ENCODE results near the gene TMTC2. TPM values are rescaled to one million over a fixed set of nuclear protein-coding genes. Genes with fewer than 3 reads are reported as not detected.
A peak's percentile ranks its signal among the peaks of the same experiment; 100 is the strongest.

TMTC2 gene
- polyA plus RNA-seq, 4 donors: 1.1 to 5.6 (median 2.7) TPM

DNA sequence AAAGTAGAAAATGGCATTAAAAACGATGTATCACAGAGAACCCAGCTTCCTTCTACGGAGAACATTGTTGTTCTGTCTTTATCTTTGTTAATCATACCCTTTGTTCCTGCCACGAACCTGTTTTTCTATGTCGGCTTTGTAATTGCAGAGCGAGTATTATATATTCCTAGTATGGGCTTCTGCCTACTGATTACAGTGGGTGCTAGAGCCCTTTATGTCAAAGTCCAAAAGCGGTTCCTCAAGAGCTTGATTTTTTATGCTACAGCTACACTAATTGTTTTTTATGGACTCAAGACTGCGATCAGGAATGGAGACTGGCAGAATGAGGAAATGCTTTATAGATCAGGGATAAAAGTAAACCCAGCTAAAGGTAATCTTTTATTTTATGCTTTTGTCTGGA, 209.6 kb downstream of the TMTC2 start:
- Histone ChIP-seq H3K4me1 (ENCODE audit: control insufficient read depth in 3 of 3, insufficient read depth in 2 of 3, low read depth in 1 of 3, low read length in 2 of 3) (no peaks in the 10 kb centered on the region), H3K9me3 (ENCODE audit: control insufficient read depth in 2 of 2, insufficient read depth in 1 of 2, low read depth in 1 of 2, low read length in 1 of 2) (no peaks in the 10 kb centered on the region), H3K4me3 (ENCODE audit: low read depth in 1 of 3, low read length in 3 of 3) (no peak overlapping the region), H3K27me3 (ENCODE audit: control insufficient read depth in 3 of 3, insufficient read depth in 3 of 3, low read length in 3 of 3) (no peaks in the 10 kb centered on the region), H3K36me3 (ENCODE audit: control insufficient read depth in 3 of 3, insufficient read depth in 2 of 3, low read depth in 1 of 3, low read length in 3 of 3) (no peaks in the 10 kb centered on the region), H3K27ac (ENCODE audit: low read depth in 1 of 3, low read length in 2 of 3) (peak overlapping the region in 1 of 3 donors; percentile 23)
- WGBS, 3 donors: 16 to 59% (median 36%) methylated on average over 7 of the region's 7 CpGs
- FAIRE-seq (no peak), DNase-seq (peak; percentile 69 to 86)

DNA sequence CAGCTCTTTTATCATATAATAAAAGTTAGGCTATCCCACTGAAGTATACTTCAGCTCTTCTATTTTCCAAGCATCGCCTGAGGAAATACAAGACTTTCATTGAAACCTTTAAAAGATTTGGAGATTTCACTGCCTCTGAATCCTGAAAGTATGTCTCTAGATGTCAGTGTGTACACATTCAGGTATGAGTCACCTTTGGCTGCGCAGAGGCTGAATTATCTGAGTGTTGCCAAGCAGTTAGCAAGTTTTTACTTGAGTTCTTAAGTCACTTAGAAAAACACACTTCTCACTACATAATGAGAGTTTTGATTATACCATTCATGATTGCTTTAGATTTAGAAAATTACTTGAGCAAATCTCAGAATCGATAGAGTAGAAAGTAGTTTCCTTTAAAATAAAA, 210.3 kb downstream of the TMTC2 start:
- Histone ChIP-seq H3K9me3 (ENCODE audit: control insufficient read depth in 2 of 2, insufficient read depth in 1 of 2, low read depth in 1 of 2, low read length in 1 of 2) (no peaks in the 10 kb centered on the region), H3K4me3 (ENCODE audit: low read depth in 1 of 3, low read length in 3 of 3) (no peak overlapping the region), H3K4me1 (ENCODE audit: control insufficient read depth in 3 of 3, insufficient read depth in 2 of 3, low read depth in 1 of 3, low read length in 2 of 3) (no peaks in the 10 kb centered on the region), H3K27ac (ENCODE audit: low read depth in 1 of 3, low read length in 2 of 3) (no peak overlapping the region), H3K36me3 (ENCODE audit: control insufficient read depth in 3 of 3, insufficient read depth in 2 of 3, low read depth in 1 of 3, low read length in 3 of 3) (peaks cover 0 to under 1% (median 0%) of the 10 kb centered on the region in 3 donors), H3K27me3 (ENCODE audit: control insufficient read depth in 3 of 3, insufficient read depth in 3 of 3, low read length in 3 of 3) (no peaks in the 10 kb centered on the region)
- FAIRE-seq (peak; percentile 49), DNase-seq (peak; percentile 55 to 77)
- WGBS, 3 donors: 18 to 64% (median 35%) methylated on average over 3 of the region's 3 CpGs

DNA sequence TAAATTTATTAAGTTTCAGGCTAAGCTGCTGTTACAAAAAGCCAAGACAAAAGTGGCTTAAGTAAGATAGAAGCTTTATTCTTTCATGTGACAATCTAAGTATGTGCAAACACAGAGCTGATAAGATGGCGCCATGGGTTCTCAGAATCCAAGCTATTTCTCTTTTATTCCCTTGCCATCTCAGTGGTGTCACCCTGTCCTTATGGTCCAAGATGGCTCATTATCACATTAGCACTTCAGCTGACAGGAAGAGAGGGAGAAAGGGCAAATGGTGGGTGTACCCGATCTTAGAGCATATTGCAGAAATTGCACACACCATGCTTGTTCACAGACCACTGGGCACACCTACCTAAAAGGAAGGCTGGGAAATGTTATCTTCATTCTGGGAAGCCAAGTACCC, 211.7 kb downstream of the TMTC2 start:
- FAIRE-seq (no peak), DNase-seq (peak in 1 of 2 donors; percentile 7)

DNA sequence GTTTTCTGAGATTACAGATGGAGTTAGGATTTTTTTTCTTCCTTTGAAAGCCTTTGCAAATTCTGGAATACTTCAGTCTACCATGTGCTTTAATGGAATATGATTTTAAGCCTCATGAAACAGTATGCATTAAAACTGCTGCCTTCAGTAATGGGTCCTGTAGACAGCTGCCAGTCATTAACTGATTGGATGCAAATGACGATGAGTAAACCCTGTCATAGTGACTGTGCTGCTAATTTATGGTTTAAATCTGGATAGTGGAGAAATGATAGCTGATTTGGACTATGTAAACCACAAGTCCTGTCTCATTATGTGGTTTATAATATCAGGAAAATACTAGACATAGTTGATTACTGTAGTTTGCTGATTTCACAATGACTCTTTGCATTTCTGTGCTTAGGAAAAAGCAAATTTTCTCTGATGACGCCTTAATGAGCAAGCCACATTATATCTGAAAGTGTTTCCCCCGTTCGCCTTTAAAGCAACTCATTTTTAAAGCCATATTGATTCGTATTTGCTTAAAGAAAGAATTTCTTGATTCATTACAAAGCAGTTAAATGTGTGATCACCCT, 217.6 kb downstream of the TMTC2 start:
- 74 to 90% (median 87%) methylated on average over 5 of the region's 5 CpGs for WGBS, 3 donors

More for the DNA sequence above, 211.7 kb downstream of the TMTC2 start:
- Histone ChIP-seq H3K4me1 (ENCODE audit: control insufficient read depth in 3 of 3, insufficient read depth in 2 of 3, low read depth in 1 of 3, low read length in 2 of 3) (no peaks in the 10 kb centered on the region), H3K4me3 (ENCODE audit: low read depth in 1 of 3, low read length in 3 of 3) (no peak overlapping the region), H3K27ac (ENCODE audit: low read depth in 1 of 3, low read length in 2 of 3) (no peak overlapping the region), H3K36me3 (ENCODE audit: control insufficient read depth in 3 of 3, insufficient read depth in 2 of 3, low read depth in 1 of 3, low read length in 3 of 3) (peaks cover 0 to 2% (median 0%) of the 10 kb centered on the region in 3 donors), H3K9me3 (ENCODE audit: control insufficient read depth in 2 of 2, insufficient read depth in 1 of 2, low read depth in 1 of 2, low read length in 1 of 2) (no peaks in the 10 kb centered on the region), H3K27me3 (ENCODE audit: control insufficient read depth in 3 of 3, insufficient read depth in 3 of 3, low read length in 3 of 3) (no peaks in the 10 kb centered on the region)
- 24 to 62% (median 30%) methylated on average over 2 of the region's 2 CpGs for WGBS, 3 donors

DNA sequence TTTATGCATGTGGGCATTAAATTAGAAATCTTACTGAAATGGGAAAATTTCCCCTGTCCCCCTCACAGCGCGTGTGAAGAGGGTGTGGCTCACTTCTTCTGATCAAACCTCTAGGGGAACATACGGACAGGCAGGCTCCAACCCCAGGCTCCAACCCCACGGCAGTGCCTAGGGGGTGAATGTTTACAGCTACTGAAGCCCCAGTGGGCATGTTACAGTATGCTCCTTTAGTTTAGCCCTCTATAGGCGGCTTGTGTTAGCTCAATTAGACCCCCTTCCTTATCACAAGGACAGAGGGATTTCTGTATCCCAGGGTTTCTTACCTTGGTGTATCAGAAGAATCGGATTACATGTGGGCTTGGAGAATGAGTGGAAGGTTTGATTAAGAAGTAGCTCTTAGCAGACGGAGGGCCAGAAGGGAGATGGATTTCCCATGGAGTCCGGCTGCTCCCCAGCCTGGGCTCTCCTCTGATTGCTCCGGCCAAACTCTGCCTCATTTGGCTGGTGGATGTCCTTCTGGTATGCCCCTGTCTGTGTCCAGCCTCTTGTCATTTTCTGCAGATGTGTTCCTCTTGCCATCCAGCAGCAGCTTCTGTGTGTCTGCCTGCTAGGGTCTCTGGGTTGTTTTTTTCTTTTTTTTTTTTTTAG, 223.7 kb downstream of the TMTC2 start:
- no peak for FAIRE-seq
- WGBS, 3 donors: 88 to 92% (median 91%) methylated on average over 9 of the region's 9 CpGs
- H3K36me3 ChIP-seq (ENCODE audit: control insufficient read depth in 3 of 3, insufficient read depth in 2 of 3, low read depth in 1 of 3, low read length in 3 of 3): no peaks in the 10 kb centered on the region

More for the DNA sequence above, 217.6 kb downstream of the TMTC2 start:
- Histone ChIP-seq H3K4me1 (ENCODE audit: control insufficient read depth in 3 of 3, insufficient read depth in 2 of 3, low read depth in 1 of 3, low read length in 2 of 3) (no peaks in the 10 kb centered on the region), H3K4me3 (ENCODE audit: low read depth in 1 of 3, low read length in 3 of 3) (no peak overlapping the region), H3K36me3 (ENCODE audit: control insufficient read depth in 3 of 3, insufficient read depth in 2 of 3, low read depth in 1 of 3, low read length in 3 of 3) (peaks cover 0 to 2% (median 0%) of the 10 kb centered on the region in 3 donors), H3K27me3 (ENCODE audit: control insufficient read depth in 3 of 3, insufficient read depth in 3 of 3, low read length in 3 of 3) (no peaks in the 10 kb centered on the region), H3K27ac (ENCODE audit: low read depth in 1 of 3, low read length in 2 of 3) (no peak overlapping the region), H3K9me3 (ENCODE audit: control insufficient read depth in 2 of 2, insufficient read depth in 1 of 2, low read depth in 1 of 2, low read length in 1 of 2) (no peaks in the 10 kb centered on the region)
- FAIRE-seq: no peak
- DNase-seq: no peak

DNA sequence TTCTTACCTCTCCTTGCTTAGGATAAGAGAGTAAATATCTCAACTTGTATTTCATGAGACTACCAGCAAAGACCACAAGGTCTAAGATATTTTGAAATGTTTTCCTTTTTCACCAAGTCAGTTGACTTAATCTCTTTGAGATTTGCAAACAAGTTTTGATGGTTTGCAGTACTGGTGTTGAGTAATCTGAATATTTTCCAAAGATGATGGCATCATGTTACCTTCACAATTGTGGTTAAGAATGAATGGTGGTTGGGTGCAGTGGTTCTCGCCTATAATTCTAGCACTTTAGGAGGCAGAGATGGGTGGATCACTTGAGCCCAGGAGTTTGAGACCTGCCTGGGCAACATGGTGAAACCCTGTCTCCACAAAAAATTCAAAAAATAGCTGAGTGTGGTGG, 225.7 kb downstream of the TMTC2 start:
- Histone ChIP-seq H3K4me1 (ENCODE audit: control insufficient read depth in 3 of 3, insufficient read depth in 2 of 3, low read depth in 1 of 3, low read length in 2 of 3) (no peaks in the 10 kb centered on the region), H3K36me3 (ENCODE audit: control insufficient read depth in 3 of 3, insufficient read depth in 2 of 3, low read depth in 1 of 3, low read length in 3 of 3) (no peaks in the 10 kb centered on the region), H3K27ac (ENCODE audit: low read depth in 1 of 3, low read length in 2 of 3) (no peak overlapping the region), H3K27me3 (ENCODE audit: control insufficient read depth in 3 of 3, insufficient read depth in 3 of 3, low read length in 3 of 3) (no peaks in the 10 kb centered on the region), H3K9me3 (ENCODE audit: control insufficient read depth in 2 of 2, insufficient read depth in 1 of 2, low read depth in 1 of 2, low read length in 1 of 2) (no peaks in the 10 kb centered on the region), H3K4me3 (ENCODE audit: low read depth in 1 of 3, low read length in 3 of 3) (no peak overlapping the region)
- FAIRE-seq (no peak), DNase-seq (no peak)
- WGBS, 3 donors: 84 to 95% (median 90%) methylated on average over 1 of the region's 1 CpG

More for the DNA sequence above, 223.7 kb downstream of the TMTC2 start:
- H3K27ac ChIP-seq (ENCODE audit: low read depth in 1 of 3, low read length in 2 of 3): no peak overlapping the region
- no peaks in the 10 kb centered on the region for H3K4me1 ChIP-seq (ENCODE audit: control insufficient read depth in 3 of 3, insufficient read depth in 2 of 3, low read depth in 1 of 3, low read length in 2 of 3)
- no peak overlapping the region for H3K4me3 ChIP-seq (ENCODE audit: low read depth in 1 of 3, low read length in 3 of 3)
- DNase-seq: no peak
- H3K27me3 ChIP-seq (ENCODE audit: control insufficient read depth in 3 of 3, insufficient read depth in 3 of 3, low read length in 3 of 3): no peaks in the 10 kb centered on the region
- H3K9me3 ChIP-seq (ENCODE audit: control insufficient read depth in 2 of 2, insufficient read depth in 1 of 2, low read depth in 1 of 2, low read length in 1 of 2): no peaks in the 10 kb centered on the region

DNA sequence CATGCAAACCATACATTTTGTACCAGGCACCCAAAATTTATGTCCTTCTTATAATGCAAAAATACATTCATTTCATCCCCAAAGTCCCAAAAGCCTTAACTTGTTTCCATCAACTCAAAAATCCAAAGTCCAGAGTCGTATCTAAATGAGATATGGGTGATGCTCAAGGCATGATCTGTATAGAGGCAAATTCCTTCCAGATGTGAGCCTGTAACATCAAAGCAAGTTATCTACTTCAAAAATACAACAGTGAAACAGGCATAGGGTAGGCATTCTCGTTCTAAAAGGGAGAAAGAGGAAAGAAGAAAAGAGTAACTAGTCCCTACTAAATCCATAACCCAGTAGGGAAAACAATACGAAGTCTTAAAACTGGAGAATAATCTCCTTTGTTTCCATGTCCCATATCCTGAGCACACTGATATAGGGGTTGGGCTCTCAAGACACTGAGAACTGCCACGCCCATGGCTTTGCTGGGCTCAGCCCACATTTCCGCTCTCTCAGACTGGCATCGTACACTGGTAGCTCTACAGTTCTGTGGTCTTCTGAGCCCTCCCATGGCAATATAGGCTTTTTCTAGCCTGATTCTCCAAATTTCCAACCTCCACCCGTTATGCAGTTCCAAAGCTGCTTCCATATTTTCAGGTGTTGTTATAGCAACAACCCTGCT, 232.8 kb downstream of the TMTC2 start:
- FAIRE-seq (no peak), DNase-seq (no peak)
- no peak overlapping the region for H3K27ac ChIP-seq (ENCODE audit: low read depth in 1 of 3, low read length in 2 of 3)
- no peaks in the 10 kb centered on the region for H3K36me3 ChIP-seq (ENCODE audit: control insufficient read depth in 3 of 3, insufficient read depth in 2 of 3, low read depth in 1 of 3, low read length in 3 of 3)
- no peak overlapping the region for H3K4me3 ChIP-seq (ENCODE audit: low read depth in 1 of 3, low read length in 3 of 3)
- H3K9me3 ChIP-seq (ENCODE audit: control insufficient read depth in 2 of 2, insufficient read depth in 1 of 2, low read depth in 1 of 2, low read length in 1 of 2): no peaks in the 10 kb centered on the region
- H3K4me1 ChIP-seq (ENCODE audit: control insufficient read depth in 3 of 3, insufficient read depth in 2 of 3, low read depth in 1 of 3, low read length in 2 of 3): no peaks in the 10 kb centered on the region
- no peaks in the 10 kb centered on the region for H3K27me3 ChIP-seq (ENCODE audit: control insufficient read depth in 3 of 3, insufficient read depth in 3 of 3, low read length in 3 of 3)
- 80 to 86% (median 83%) methylated on average over 7 of the region's 7 CpGs for WGBS, 3 donors

DNA sequence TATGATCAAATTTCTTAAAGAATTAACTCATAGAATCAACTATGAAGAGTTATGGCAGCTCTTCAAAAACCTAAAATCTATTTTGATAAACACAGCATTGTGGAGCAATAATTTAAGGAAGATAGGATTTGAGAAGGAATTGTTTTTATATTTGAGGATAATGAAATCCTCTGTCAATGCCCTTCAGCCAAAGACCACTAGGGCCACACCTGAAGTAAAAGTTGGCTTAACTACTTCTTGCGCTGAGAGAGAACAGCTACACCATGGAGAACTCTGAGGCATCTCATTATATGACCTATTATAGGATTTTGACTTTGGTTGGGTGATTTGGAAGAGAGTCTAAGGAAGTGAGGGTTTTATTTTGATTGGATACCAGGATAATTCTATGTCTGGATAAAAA, 237.2 kb downstream of the TMTC2 start:
- 92 to 100% (median 97%) methylated on average over 1 of the region's 1 CpG for WGBS, 3 donors
- Histone ChIP-seq H3K36me3 (ENCODE audit: control insufficient read depth in 3 of 3, insufficient read depth in 2 of 3, low read depth in 1 of 3, low read length in 3 of 3) (no peaks in the 10 kb centered on the region), H3K4me3 (ENCODE audit: low read depth in 1 of 3, low read length in 3 of 3) (no peak overlapping the region), H3K27me3 (ENCODE audit: control insufficient read depth in 3 of 3, insufficient read depth in 3 of 3, low read length in 3 of 3) (no peaks in the 10 kb centered on the region), H3K27ac (ENCODE audit: low read depth in 1 of 3, low read length in 2 of 3) (no peak overlapping the region), H3K9me3 (ENCODE audit: control insufficient read depth in 2 of 2, insufficient read depth in 1 of 2, low read depth in 1 of 2, low read length in 1 of 2) (no peaks in the 10 kb centered on the region), H3K4me1 (ENCODE audit: control insufficient read depth in 3 of 3, insufficient read depth in 2 of 3, low read depth in 1 of 3, low read length in 2 of 3) (no peaks in the 10 kb centered on the region)
- FAIRE-seq (no peak), DNase-seq (no peak)

All from small intestine (tissue), 7 donors.